Activated CD8-positive, alpha-beta T cell treated with anti-CD3 and anti-CD28 coated beads for 36 hours (primary cell): ENCODE results near the gene BAIAP2L2. TPM values are rescaled to one million over a fixed set of nuclear protein-coding genes. Genes with fewer than 3 reads are reported as not detected.

ENCODE experiments used
- ATAC-seq: fragments of 200-7000 bp; cut with Tn5 transposase; one replicate; pipeline ENCODE4 v1.10.0; 2021; ENCODE audit warnings: mild to moderate bottlenecking, moderate library complexity
- CTCF ChIA-PET: fragments of 350-600 bp; sonication (Branson Sonifier 250); formaldehyde crosslinking; loops from one replicate; lab custom pipeline; 2021; ENCODE audit warnings: antibody characterized with exemption; lab: Charles Lee
- POLR2A ChIA-PET: fragments of 350-600 bp; sonication (Branson Sonifier 250); formaldehyde crosslinking; loops from one replicate; lab custom pipeline; 2021; ENCODE audit warnings: antibody characterized with exemption; lab: Charles Lee
- DNase-seq: peaks from one replicate; pipeline ENCODE4 v3.0.0-alpha.2; 2020
- H3K27ac Mint-ChIP-seq: one replicate; pipeline ENCODE4 v1.8.0; 2021; ENCODE audit warnings: mild to moderate bottlenecking, mixed read lengths
- H3K27me3 Mint-ChIP-seq: one replicate; pipeline ENCODE4 v1.8.0; 2021; ENCODE audit warnings: mixed read lengths
- H3K36me3 Mint-ChIP-seq: one replicate; pipeline ENCODE4 v1.8.0; 2021; ENCODE audit warnings: low read depth, mixed read lengths
- H3K4me1 Mint-ChIP-seq: one replicate; pipeline ENCODE4 v1.8.0; 2021; ENCODE audit warnings: low read depth, mixed read lengths
- H3K4me3 Mint-ChIP-seq: one replicate; pipeline ENCODE4 v1.8.0; 2021; ENCODE audit warnings: mild to moderate bottlenecking, moderate library complexity, mixed read lengths
- H3K9me3 Mint-ChIP-seq: one replicate; pipeline ENCODE4 v1.8.0; 2021; ENCODE audit warnings: mixed read lengths
- intact Hi-C: fragments of 100-400 bp; cut with micrococcal nuclease; formaldehyde crosslinking; loops from one replicate; pipeline ENCODE4 v1.10.0; 2022
- total RNA-seq, 2 experiments: library from RNA; stranded (reverse); gene quantifications; one replicate each; pipeline ENCODE4 v1.2.3, GENCODE V29; 2021
- TF ChIP-seq, protein P1 (sequence below): fragments of 200-600 bp; IDR thresholded peaks from one replicate; pipeline ENCODE4 v1.8.0; 2022; ENCODE audit warnings: antibody characterized with exemption, mild to moderate bottlenecking

BAIAP2L2 gene
- total RNA-seq, 2 experiments from 2014 or later, result 0.61 to 0.67 TPM

DNA sequence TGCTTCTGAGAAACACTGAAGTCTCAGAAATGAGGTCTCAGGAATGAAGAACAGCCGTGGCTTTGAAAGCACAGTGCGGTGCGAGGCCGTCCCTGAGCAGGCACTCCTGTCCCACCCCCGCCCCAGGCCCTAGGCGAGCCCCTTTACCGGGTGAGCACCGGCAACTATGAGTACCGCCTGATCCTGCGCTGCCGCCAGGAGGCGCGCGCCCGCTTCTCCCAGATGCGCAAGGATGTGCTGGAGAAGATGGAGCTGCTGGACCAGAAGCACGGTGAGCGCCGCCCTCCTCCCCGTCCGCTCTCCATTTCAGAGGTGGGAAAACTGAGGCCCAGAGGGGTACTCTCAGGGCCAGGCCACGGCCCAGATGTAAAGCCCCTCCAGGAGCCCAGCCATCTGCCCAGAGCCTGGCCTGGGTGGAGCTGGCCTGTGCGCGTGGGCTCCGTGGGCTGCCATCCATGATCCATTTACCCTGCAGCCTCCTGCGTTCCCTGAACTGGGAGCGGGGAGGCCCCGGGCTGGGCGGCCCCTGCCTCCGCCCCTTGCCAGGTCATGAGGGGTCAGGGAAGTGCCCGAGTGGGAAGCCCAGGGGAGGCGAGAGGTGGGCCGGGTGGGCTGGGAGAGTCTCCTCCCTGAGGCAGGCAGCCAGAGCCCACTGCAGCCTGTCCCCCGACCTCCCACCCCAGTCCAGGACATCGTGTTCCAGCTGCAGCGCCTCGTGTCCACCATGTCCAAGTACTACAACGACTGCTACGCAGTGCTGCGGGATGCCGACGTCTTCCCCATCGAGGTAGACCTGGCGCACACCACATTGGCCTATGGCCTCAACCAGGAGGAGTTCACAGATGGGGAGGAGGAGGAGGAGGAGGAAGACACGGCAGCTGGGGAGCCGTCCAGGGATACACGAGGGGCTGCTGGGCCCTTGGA is 36.0 kb downstream of the BAIAP2L2 start:
- H3K27ac Mint-ChIP-seq, result no peak overlapping the region
- peaks cover under 1% of the 10 kb centered on the region for H3K27me3 Mint-ChIP-seq
- no peaks in the 10 kb centered on the region for H3K4me1 Mint-ChIP-seq
- POLR2A ChIA-PET, result interaction anchor here (1.1 to 1.6 kb wide), 2 partner anchors 17 to 21 kb away, joined by 3 read pairs; partner anchors contain the start of gene PICK1
- DNase-seq (no peak), ATAC-seq (no peak)
- intact Hi-C loops, result no loop called here
- H3K9me3 Mint-ChIP-seq, result no peaks in the 10 kb centered on the region
- TF ChIP-seq, protein P1, sequence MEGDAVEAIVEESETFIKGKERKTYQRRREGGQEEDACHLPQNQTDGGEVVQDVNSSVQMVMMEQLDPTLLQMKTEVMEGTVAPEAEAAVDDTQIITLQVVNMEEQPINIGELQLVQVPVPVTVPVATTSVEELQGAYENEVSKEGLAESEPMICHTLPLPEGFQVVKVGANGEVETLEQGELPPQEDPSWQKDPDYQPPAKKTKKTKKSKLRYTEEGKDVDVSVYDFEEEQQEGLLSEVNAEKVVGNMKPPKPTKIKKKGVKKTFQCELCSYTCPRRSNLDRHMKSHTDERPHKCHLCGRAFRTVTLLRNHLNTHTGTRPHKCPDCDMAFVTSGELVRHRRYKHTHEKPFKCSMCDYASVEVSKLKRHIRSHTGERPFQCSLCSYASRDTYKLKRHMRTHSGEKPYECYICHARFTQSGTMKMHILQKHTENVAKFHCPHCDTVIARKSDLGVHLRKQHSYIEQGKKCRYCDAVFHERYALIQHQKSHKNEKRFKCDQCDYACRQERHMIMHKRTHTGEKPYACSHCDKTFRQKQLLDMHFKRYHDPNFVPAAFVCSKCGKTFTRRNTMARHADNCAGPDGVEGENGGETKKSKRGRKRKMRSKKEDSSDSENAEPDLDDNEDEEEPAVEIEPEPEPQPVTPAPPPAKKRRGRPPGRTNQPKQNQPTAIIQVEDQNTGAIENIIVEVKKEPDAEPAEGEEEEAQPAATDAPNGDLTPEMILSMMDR, result no peak
- CTCF ChIA-PET, result interaction anchor here (0.6 to 1.3 kb wide), 2 partner anchors 22 to 26 kb away, joined by 3 read pairs; no protein-coding TSS in a partner anchor
- H3K36me3 Mint-ChIP-seq, result peaks cover 9% of the 10 kb centered on the region
- no peak overlapping the region for H3K4me3 Mint-ChIP-seq

DNA sequence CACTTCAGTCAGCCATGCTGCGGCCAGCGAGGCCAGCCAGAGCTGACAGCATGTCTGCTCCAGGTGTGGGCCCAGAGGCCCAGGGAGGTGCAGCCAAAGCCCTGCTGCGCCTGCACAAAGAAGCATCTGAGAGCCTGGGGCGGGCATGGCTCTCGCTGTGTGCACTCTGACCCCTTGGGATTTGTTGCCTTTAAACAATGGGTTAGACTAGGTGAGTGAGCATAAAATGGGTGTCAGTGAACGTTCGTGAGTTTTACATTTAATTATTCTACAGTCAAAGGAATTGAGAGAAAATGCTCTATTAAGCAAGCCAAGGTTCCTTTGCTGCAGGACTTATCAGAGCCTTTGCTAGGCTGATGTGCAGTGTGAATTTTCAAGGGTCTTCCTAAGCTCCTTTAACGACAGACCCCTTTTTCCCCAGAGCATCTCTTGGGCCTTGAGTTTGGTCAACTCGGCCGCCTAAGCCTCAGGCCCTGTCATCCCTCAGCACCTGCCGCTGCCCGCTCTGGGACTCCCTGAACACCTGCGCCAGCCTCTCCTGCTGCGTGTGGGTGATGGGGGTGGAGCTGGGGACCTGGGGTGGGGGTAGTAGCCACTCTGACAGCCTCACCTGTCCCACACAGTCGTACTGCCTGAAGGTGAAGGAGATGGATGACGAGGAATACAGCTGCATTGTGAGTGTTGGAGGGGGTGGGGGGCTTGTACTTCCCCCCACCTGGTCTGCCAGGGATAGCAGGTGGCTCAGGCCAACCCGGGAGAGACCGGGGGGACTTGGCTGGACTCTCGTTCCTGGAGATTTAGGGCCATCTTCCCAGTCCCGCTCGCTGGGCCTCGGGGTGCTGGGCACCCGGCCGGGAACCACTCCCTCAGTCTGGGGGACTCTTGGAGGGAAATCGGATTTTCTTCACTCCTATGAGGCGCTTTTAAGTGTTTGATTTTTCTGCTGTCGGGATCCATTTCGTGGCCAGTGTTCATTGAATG is 37.0 kb downstream of the BAIAP2L2 start:
- no peaks in the 10 kb centered on the region for H3K27me3 Mint-ChIP-seq
- TF ChIP-seq, protein P1, result no peak
- CTCF ChIA-PET, result no interaction called here

DNA sequence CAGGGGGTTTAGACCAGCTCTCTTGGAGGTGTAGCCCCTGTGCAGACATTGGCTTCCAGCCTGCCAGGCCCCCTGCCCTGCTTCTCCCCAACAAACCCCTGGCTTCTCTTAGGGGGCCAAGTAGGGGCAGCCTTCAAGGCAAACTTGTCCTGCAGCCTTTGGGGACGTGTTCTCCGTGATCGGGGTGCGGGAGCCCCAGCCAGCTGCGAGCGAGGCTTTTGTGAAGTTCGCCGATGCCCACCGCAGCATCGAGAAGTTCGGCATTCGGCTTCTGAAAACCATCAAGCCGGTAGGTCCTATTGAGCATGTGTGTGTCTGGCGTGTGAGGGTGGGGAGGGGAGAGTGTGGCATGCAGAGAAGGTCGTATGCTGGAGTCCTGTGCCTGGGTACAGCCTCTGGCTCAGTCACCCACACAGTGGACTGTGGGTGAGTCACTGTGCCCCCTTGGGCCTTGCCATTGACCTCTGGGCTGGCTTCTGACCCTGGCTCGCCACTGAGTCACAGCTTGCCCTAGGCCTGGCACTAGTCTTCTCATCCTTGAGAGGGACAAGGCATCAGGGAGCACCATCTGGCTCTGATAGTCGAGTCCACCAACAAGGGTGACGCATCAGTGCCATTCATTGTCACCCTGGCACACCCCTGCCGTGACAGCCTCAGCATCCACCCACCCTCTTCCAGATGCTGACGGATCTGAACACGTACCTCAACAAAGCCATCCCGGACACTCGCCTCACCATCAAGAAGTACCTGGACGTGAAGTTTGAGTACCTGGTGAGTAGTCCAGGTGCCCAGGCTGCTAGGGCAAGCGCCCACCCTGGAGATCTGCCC is 37.9 kb downstream of the BAIAP2L2 start:
- ChIA-PET CTCF (no interaction called here), POLR2A (interaction anchor here (1.0 kb wide), 1 partner anchor 14 kb away, joined by 3 read pairs; no protein-coding TSS in a partner anchor)
- Mint-ChIP-seq H3K36me3 (peaks cover 9% of the 10 kb centered on the region), H3K4me3 (no peak overlapping the region), H3K27me3 (no peaks in the 10 kb centered on the region), H3K27ac (no peak overlapping the region), H3K9me3 (no peaks in the 10 kb centered on the region), H3K4me1 (no peaks in the 10 kb centered on the region)
- no peak for ATAC-seq
- no peak for DNase-seq
- TF ChIP-seq, protein P1, result no peak
- intact Hi-C loops, result no loop called here

More for the DNA sequence above, 37.0 kb downstream of the BAIAP2L2 start:
- ATAC-seq, result no peak
- no peak for DNase-seq
- no peaks in the 10 kb centered on the region for H3K9me3 Mint-ChIP-seq
- peaks cover 9% of the 10 kb centered on the region for H3K36me3 Mint-ChIP-seq
- POLR2A ChIA-PET, result interaction anchor here (1.6 kb wide), 1 partner anchor 20 kb away, joined by 3 read pairs; no protein-coding TSS in a partner anchor
- no peak overlapping the region for H3K27ac Mint-ChIP-seq
- H3K4me3 Mint-ChIP-seq, result no peak overlapping the region
- intact Hi-C loops, result no loop called here
- no peaks in the 10 kb centered on the region for H3K4me1 Mint-ChIP-seq

DNA sequence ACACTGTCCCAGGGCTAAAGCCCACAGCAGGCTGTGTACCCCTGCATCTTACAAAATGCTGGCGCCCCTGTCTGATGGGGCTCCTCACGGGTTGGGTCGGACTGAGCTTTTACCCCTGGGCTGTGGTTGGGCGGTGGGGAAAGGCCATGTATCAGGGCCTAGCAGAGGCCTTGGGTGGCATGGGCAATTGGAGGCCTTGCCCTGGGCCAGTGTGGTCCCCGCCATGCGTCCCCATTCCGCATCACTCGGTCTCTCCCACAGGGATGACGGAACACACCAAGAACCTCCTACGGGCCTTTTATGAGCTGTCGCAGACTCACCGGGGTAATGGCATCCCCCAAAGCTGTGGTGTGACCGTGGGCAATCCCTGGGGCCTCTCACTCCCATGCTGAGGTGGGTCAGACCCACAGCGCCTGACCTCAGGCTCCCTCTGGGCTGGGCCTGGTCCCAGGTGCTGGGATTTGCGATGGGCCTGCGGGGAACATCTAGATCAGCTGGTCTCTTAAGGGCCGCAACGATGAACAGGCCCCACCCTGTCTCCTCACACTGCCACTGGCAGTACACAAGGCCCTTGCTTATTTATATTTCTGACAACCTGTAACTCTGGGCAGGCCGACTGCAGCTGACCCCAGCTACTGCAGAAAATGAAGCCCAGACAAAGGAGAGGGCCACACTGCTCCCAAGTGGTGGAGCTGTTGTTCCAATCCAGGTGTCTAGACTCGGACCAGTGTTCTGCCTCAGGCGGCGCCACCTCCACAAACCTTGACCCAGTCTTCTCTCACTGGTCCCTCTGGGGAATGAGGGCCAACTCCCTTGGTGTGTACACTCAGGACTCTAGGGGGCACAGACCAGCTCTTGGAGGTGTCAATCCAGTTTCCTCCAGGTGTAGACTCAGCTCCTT is 38.8 kb downstream of the BAIAP2L2 start:
- TF ChIP-seq, protein P1, result no peak
- no peak for DNase-seq
- Mint-ChIP-seq H3K9me3 (no peaks in the 10 kb centered on the region), H3K36me3 (peaks cover 9% of the 10 kb centered on the region), H3K4me3 (no peak overlapping the region), H3K4me1 (no peaks in the 10 kb centered on the region), H3K27ac (no peak overlapping the region), H3K27me3 (no peaks in the 10 kb centered on the region)
- intact Hi-C loops, result no loop called here
- ChIA-PET POLR2A (interaction anchor here (0.7 to 1.0 kb wide), 2 partner anchors 14 to 17 kb away, joined by 3 read pairs; no protein-coding TSS in a partner anchor), CTCF (interaction anchor here (4.1 kb wide), 1 partner anchor 20 kb away, joined by 25 read pairs; no protein-coding TSS in a partner anchor)
- no peak for ATAC-seq
